NCI-H2196 treated with DMSO at 0.1 percent for 48 hours (cell line): Measurements from ENCODE around the gene EIF4A3.
"Not testable (repeated sequence)": the region's sequence is repeated elsewhere in the genome, so short reads cannot be mapped to it uniquely, and the experiment has no call there.

Experiments
- DNase-seq: peaks from one replicate; lab custom pipeline; 2025; ENCODE audit not compliant: unreplicated experiment; lab: John Stamatoyannopoulos, UW

The EIF4A3 gene

DNA sequence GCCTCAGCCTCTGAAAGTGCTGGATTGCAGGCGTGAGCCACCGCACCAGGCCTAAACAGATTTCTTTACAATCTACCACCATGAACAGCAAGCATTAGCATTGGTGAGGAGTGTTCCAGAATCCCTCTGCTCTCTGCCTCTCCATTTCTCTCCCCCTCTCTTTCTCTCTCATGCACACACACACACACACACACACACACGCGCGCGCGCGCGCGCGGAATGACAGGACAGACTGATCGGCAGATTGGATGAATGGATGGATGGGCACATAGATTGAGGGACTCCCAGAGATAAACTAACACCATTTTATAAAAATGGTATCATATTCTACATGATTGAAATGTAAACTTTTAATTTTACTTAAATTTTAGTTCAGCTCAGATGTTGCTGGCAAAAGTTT is 26.2 kb upstream of the EIF4A3 start:
- no peak for DNase-seq

DNA sequence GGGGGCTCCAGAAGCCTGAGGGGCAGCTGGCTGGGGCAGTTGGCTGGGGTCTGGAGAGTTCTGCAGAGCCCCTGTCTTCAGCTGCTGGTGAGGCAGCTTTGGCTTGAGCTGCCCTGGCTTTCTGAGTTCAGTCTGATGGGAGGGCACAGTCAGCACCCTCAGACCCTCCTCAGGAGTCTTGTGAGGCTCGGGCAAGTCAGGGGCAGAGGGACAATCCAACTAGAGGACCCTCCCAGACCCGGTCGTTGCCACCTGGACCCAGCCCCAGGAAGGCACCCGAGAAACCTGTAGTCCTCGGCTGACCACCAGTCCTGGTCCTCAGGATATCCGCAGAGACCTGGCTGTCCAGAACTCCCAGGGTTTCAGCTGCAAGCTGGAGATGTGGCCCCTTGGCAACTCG is 24.8 kb upstream of the EIF4A3 start:
- no peak for DNase-seq

DNA sequence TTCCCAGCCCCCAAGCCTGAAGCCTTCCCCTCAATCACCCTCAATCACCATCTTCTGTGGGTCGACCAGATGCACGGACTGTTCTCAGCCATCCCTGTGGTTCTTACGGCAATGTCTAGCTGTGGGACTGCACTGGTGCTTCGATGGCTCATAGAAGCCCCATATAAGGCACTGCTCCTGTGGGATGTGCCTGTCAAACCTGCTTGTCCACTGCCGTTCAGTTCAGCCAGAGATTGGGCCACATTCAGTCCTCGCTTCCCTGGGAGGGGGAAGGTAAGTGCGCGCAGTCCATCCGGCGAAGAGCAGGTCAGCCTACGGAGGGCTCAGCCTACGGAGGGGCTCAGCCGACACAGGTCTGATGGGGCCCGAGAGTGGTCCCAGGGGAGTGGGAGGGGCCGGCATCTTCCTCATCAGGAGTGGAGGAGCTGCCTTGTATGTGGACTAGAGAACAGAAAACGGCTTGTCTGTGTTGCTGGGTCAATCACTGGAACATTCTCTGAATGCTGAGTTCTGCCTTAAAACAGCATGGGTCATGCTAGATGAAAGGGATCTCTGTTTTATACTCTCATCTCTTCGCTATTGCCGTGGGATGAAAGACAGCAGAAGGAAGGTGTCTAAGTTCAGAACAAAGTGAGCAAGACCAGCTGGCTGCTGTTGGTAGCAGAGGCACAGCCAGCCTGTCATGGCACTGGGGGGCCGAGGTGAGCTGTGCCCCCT is 23.0 kb upstream of the EIF4A3 start, which contains the start of gene CARD14:
Gene CARD14, plus strand, starts transcription at position 247 of the 717 bp plus-strand sequence. CDS start 11,409 bp downstream, outside the sequence.
- DNase-seq = no peak

DNA sequence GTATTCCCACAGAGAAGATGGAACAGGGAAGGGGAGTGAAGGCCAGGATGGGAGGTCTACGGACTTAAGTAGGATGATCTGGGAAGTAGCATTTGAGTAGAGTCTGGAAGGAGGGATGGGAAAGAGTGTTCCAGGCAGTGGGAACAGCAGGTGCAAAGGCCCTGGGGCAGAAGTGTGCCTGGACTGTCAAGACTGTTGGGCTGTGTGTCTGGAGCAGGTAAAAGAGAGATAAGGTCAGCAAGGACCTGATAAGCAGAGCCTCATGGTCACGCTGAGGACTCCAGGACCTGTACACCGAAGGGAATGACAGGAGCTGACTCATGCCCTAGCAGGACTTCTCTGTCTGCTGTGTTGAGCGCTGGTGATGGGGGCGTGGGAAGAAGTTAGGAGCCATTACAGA is 22.2 kb upstream of the EIF4A3 start:
- DNase-seq = no peak

DNA sequence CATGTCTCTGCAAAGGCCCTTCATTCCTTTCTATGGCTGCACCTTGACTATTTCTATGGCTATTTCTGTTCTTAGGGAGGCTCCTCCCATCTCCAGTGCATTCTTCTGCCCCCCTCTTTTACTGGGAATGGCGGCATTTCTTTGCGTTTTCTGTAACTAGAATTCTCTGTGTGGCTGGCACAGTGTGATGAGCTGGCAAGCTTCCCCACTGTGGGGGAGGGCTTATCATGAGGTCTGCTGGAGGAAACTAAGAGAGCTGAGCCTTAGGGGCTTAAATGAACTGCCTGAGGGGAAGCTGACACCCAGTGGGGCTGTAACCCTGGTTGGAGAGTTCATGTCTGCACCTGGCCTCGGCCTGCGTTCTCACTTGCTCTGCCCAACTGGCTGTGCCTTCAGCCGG is 21.4 kb upstream of the EIF4A3 start:
- DNase-seq = no peak

DNA sequence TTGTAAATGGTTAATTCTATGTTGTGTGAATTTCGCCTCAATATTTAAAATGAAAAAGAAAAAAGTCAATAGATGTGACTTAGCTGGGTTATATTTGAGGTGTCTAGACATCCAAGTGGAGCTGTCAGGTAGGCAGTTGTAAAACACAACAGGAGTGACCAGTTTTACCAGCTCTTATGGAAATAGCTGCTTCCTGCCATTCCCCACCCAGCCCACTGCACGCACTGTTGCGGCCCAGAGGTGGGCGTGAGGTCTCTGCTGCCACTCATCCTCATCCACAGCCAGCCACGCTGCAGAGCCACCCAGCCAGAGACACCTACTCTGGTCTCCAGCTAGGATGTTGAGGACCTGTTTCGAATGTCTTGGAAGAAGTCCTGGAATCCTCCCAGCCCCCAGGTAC is 19.5 kb upstream of the EIF4A3 start:
- DNase-seq = no peak

DNA sequence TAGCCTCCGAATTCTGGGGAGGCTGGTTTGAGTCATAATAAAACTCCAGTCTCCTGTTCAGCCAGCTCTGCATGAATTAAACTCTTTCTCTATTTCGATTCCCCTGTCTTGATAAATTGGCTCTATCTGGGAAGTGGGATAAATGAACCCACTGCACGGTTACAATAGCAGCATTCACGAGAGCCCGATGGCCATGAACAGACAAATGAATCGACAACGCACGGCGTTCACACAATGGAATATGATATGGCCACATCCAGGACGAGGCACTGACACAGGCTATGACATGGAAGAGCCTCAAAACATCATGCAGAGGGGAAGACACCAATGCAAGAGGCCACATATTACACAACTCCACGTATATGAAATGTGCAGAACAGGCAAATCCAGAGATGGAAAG is 17.3 kb upstream of the EIF4A3 start:
- DNase-seq = no peak

DNA sequence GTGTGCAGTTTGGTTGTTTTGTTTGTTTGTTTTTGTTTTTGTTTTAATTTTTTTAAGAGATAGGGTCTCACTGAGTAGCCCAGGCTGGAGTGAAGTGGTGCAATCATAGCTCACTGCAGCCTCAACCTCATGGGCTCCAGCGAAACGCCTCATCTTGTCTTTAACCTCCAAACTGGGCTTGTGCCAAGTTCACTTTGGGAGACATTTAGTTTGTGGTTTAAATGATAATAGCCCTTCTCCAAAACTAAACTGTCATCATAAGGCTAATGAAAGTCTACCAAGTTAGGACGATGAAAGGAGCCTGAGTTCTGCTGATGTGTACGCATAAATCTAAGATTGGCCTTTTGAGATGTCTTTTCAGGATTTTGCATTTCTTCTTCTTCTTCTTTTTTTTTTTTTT is 16.4 kb upstream of the EIF4A3 start:
- no peak for DNase-seq

DNA sequence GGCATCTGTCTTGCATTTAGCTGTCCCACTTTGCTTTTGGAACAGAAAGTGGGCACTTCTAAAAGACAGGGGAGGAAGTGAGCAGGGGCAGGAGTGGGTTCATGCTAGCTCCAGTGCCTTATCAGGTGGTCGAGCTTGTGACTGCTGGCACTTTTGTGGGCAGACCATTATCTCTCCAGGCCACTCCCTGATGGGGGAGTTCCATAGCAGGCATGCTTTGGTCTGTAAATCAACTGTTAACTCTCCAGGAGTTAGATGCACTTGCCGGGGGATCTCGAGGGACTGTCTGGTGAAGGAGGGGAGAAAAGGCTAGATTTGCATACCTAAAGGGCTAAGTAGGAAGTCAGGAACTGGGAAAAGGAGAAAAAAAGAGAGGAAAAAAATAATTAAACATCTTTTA is 13.6 kb upstream of the EIF4A3 start:
- no peak for DNase-seq

DNA sequence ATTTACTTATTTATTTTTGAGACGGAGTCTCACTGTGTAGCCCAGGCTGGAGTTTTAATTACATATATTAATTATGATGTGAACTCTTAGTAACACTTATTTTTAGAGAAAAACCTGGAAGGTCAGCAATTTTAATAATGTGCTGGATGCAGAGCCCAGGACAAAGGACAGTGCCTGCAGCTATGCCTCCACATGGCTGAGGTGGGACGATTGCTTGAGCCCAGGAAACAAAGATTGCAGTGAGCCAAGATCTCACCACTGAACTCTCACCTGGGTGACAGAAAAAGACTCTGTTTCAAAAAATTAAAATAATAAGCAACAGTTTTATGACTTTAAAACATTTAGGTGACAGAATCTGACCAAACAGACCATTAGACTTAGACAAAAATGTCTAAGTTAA is 11.9 kb upstream of the EIF4A3 start:
- DNase-seq = no peak

DNA sequence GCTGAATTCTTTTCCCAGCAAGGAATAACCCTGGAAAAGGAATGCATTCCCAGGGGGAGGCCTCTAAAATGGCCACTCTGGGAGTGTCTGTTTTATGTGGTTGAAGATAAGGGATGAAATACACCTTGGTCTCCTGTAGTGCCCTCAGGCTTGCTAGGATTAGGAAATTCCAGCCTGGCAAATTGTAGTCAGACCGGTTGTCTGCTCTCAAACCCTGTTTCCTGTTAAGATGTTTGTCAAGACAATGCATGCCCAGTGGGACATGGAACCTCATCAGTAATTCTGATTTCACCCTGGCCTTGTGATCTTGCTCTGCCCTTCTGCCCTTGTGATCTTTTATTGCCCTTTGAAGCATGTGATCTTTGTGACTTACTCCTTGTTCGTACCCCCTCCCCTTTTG is 8.7 kb upstream of the EIF4A3 start:
- not testable (repeated sequence) for DNase-seq

DNA sequence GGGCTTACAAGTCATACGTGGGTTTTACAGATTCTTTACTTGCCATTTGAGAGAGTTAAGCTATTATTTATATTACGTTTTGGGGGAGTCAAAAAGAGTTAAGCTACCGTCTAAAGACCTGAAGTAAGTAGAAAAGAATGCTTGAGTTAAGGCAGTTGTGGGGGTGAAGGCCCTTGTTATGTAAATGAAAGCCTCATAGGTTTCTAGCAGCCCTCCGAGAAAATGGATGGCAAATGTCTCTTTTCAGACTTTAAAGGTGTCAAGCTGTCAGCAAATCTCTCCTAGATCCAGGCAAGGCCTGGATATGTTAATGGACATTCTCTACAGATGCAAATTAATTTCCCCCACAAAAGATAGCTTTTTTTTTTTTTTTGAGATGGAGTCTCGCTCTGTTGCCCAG is 7.2 kb upstream of the EIF4A3 start:
- DNase-seq = no peak

DNA sequence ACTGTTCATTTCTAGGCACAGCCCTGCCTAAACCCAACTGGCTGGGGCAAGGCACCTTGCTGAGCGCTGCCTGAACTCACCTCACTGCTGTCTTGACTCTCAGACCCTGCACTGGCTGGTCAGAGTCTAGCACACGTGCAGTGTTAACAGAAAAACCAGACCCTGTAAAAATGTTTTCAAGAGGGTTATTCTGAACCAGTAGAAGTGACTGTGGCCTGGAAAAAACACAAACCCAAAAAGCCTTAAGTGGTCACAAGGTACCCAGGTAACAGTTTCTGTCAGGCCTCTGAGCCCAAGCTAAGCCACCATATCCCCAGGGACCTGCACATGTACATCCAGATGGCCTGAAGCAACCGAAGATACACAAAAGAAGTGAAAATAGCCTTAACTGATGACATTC is 6.1 kb upstream of the EIF4A3 start:
- DNase-seq = no peak

DNA sequence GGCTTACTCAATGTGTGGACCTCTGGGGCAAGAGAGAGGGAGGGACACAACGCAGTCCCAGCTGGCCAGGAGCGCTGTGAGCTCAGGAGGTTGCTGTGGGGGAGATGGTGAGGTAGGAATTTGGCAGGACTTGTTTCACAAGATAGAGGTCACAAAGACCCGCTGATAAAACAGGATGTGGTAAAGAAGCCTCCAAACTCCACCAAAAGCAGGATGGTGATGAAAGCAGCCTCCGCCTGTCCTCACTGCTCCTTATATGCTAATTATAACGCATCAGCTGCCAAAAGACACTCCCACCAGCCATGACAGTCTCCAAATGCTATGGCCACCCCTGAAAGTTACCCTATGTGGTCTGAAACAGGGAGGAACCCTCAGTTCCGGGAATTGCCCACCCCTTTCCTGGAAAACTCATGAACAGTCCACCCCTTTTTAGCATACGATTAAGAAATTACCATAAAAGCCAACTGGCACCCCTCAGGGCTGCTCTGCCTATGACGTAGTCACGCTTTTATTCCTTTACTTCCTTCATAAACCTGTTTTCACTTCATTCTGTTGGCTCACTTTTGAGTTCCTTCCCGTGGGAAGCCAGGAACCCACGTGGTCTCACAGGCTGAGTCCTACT is 5.3 kb upstream of the EIF4A3 start:
- no peak for DNase-seq

DNA sequence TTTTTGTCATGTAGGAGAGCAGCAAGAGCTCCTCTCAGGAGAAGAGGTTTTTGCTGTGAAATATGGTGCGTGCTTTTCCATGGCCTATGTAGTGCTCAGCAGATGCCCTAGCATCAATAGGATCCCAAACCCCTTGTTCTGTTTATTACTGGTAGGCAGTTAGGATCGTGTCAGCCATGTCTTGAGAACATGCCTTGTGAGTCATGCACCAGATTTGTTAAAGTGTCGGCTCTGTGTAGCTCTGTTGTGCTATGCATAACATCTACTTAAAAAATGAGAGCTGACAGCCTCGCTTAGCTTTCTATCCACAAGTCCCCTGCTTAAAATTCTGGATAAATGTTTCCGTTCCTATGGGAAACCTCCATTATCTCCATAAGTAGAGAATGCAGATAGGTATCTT is 4.4 kb upstream of the EIF4A3 start:
- no peak for DNase-seq

DNA sequence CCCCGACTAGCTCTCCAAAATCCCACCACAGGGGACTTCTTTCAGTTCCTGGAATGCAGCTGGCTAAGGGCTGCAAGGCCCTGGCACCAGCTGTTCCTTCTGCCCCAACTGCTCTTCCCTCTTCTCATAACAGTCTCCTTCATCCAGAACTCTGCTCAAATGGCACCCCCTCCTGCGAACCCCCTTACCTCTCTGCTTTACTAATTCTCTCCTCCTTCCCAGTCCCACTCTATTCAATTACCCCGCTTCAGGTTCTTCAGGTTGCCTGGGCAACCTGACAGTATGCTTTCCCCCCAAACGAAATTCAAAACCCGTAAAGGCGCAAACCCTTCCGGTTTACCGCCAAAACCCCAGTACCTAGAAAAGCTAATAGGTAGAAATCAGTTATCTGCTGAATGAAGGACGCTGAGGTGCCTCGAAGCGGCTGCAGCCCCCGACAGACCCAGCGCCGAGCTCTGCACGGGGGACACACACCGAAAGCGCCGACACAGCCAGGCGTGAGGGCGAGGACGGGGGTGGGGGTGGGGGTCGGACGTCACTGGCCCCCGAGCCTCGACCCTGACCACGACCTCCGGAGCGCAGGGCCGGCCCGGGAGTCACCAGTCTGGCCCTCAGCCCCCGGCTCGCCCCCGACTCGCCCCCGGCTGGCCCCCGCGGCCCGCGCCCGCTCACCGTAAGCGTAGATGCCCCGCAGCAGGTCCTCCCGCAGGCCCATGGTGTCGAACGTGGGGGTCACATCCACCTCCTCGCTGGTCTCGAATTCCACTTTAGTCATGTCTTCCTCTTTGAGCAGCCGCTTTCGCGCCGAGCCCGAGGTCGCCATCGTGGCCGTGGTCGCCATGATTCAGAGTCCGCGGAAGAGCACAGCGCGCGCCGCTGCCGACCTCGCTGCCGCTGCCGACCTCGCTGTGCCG is 550 bp downstream of the EIF4A3 start:
- DNase-seq = no peak

DNA sequence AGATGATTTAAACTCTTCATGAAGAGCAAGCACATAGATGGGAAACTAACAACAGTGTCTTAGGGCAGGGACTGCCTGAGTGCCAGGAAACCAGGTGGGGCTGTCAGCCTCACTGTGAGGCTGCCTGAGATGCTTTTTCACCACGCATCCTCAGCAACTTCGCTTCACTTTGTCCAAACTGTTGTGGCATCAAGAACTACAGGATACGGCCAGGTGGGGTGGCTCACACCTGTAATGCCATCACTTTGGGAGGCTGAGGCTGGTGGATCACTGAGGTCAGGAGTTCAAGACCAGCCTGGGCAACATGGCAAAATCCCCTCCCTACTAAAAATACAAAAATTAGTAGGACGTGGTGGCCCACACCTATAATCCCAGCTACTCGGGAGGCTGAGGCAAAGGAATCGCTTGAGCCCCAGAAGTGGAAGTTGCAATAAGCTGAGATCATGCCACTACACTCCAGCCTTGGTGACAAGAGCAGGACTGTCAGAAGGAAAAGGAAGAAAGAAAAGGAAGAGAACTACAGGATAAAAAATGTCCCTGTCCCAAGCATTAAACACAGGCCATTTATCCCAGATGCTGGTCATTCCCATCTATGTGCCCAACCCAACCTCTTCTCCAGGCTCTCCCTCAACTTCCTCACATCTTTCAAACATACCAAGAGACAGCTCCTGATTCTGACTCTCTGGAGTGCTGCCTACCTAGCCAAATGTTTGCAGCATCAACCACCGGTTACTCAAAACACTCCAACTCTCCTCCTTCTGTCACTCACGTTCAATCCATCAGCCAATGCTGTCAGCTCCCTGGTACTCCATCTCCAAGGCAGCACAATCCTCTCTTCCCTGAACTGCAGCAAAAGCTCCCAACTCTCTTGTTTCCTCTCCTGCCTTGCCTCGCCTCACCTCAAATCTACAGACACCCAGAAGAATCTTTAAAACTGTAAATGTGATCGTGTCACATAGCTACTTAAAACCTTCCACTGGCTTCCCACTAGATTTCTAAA is 1.6 kb downstream of the EIF4A3 start:
- no peak for DNase-seq

DNA sequence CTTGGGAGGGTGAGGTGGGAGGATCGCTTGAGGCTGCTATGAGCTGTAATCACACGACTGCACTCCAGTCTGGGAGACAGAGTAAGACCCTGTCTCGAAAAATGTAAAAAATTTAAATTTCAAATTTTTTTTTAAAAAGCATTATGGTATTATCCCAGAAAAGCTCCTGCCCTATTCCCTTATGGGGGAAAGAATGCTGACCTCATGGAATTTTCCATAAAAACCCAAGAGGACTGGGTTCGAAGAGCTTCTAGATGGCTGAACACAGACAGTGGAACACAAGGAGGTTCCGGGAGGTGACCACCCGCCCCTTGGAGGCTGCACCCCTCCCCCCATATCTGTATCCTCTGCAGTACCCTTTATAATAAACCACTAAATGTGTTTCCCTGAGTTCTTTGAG is 4.0 kb downstream of the EIF4A3 start:
- DNase-seq = no peak

DNA sequence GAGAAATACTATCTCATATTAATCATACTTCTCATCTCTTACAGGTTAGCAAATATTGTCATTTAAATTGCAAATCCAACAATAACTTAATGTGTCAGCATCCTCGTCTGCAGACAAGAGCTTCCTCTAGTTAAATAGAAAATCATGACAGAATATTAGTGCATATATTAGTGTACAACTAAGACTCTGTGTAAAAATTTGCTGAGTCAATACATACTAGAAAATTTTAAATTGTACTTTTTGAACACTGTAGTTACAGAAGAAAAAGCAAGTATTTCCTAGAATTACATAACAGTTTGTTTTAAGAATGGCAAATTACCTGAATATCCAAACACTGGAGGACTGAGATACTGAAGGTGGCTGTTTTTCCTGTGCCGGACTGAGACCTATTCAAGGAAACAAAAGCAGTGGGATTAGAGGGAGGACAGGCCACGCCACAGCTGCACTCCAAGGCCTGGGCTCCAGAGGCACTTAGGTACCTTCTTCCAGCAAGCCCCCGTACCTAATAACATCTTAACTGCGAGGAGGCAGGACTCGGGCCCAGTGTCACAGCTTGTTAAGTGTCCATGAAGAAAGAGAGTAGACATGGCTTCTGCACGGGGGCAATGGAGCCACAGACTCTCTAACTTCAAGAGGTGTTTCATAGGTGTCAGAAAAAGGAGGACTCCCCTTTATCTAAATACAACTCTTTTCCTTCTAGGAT is 5.3 kb downstream of the EIF4A3 start:
- no peak for DNase-seq

DNA sequence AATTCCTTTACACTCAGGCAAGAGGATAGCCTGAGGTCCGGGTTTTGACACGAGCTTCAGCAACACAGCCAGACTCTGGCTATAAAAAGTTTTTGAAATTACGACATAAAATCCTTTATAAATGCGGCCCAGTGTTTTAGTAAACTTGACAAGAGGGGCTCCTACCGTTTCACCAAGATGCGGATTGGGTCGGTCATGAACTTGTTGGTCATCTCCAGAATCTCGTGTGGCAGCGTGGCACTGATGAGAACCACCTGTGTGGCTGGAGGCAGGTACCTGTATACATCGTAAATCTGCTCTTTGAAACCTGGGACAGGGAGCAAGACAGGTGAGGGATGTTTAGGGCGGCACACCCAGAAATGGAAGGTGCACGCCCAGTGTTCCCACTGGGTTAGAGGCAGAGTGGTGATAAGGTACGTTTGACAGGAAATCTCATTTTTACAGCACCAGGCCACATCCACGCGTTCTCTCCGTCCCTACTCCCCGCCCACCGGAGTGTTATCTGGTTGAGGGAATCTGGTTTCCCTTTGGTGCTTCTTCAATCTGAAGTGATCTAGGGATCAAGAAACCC is 8.0 kb downstream of the EIF4A3 start:
- DNase-seq = no peak
